GM21367 (cell line): ENCODE results near the gene LRCOL1.

Experiments
- ATAC-seq: cut with Tn5 transposase; IDR thresholded peaks from one replicate; pipeline ENCODE4 v1.9.1; 2021; ENCODE audit not compliant: unreplicated experiment

The LRCOL1 gene

DNA sequence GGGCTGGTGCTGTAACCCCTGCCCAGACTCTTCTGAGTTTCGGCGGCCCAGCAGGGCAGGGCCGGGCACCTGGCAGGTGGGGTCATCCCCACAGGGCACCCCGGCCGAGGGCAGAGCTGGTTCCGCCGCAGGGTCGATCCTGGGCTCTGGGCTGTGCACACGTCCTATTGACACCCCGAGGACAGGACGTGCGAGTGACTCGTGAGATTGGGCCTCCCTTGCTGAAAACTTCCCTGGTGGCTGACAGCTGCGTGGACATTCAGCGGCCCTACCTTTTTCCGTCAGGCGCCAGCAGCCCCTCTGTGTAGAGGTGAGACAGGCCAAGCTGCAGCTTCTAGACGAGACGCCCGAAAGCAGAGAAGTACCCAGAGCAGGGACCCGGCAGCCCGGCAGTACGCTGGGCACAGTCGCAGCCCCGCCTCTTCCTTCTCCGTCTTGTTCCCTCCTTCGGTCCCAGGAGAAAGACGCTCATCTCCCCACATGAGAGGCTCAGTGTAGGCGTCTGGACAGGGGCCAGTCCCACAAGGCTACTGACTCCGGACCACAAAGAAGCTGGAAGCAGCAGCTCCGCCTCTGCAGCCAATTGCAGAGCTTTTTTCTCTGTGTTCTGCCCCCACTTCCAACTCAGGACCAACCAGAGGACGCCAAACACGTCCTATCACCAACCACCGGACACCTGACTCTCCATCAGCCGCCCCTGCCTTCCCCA lies at the start of gene LRCOL1:
TSS of gene LRCOL1 (minus strand) at position 532 of the 709 bp plus-strand sequence. CDS start 4,331 bp downstream, outside the sequence.
- ATAC-seq = no peak

- ATAC-seq = no peak
Measured at GRCh38 chr12:132660052-132660451, 49.7 kb upstream of the LRCOL1 start.

DNA sequence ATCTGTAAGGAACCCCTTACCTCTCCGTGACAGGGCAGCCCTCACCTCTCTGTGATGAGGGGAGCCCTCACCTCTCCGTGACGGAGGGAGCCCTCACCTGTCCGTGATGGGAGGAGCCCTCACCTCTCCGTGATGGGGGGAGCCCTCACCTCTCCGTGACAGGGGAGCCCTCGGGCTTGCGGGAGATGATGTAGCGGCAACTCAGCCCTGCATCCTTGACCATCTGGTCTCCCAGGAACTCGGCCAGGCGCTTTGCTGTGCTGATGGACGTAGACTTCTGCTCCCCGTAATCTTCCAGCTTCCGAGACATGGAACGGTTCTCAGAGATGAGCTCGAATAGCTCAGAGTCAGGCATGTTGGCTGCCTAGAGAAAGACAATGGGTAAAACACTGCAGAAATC lies 48.8 kb upstream of the LRCOL1 start:
- no peak for ATAC-seq

DNA sequence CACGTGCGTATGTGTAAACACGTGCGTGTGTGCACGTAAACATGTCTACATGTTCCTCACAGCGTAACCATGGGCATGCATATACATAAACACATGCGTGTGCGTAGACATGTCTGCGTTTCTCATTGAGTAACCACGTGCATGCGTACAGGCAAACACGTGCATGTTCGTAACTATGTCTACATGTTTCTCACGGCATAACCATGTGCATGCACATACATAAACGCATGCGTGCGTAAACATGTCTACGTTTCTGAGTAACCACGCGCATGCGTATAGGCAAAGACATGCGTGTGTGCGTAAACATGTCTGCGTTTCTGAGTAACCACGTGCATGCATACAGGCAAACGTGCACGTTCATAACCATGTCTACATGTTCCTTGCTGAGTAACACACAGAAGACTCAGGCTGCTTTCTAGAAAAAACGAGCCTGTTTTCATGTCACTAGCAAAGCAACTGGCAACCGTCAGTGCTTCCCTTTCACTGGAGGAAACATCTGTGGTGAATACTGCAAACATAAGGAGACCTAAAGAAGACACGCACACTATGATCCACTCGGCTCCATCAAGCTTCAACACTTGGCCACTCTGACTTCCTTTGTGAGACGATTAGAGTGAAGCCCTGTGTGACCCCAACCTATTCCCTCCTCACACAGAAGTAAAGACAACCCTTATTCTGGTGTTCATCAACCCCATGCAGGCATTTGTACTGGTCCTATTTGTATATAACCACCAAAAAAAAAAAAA lies 47.9 kb upstream of the LRCOL1 start:
- ATAC-seq = no peak

DNA sequence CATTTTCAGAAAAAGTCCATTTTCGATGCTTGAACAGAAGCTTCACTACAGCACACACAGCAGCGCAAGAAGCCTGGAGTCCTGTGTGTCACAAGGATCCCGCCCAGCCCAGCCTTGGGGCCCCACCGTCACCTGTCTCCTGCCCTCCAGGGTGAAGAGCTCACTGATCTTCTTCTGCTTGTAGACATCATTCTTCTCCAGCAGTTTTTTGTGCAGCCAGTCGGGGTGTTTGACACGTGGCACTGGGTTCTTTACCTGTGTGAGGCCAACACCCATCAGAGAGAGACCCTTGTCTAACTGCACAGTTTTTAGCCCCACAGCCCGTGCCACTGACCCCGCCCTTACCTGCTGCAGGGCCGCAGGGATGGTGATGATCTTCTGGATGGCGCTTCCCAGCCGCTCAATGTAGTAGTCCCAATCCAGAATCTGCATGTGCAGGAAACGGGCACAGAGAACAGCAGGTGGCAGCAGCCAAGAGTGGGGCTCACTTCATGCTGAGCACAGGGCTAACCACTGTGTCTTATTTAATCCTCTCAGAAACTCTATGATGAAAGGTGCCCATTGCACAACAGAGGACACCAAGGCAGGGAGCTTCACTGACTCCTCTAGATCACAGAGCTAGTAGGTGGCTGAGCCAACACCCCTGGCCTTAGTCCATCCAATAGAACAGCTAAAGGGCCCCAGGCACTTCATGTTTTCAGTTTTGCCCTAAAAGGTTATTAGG lies 46.8 kb upstream of the LRCOL1 start:
- ATAC-seq = no peak

DNA sequence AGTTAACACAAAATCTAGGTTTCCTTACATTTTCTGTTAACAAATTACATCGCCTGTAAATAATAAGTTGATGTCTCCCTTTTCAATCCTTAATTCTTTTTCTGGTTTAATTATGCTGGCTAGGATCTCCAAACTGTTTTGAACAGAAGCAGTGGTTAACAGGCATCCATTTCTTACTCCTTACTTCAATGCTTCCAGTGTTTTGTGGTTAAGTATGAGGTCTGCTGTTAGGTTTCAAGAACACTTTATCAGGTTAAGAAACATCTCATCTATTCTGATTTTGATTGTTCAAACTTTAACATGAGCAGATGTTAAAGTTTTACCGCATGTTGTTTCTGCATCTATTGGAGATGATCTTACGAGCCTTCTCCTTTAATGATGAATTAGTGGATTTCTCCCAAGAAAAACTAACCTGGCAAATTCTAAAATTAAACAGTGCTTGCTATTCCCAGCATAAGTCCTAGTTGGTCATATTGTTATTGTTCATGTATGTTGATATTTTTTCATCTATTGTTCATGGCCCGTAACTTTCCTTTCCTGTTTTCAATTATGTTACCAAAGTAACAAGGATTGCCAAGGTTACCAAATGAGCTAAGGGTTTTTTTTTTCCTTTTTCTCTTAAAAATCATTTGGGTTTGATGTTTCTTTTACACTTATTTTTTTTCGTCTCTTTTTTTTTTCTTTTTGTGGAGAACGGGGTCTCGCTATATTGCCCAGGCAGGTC lies 43.3 kb upstream of the LRCOL1 start:
- no peak for ATAC-seq

GRCh38 chr12:132651444-132652100 lies 41.2 kb upstream of the LRCOL1 start:
- ATAC-seq = no peak

GRCh38 chr12:132649226-132649945 lies 39.0 kb upstream of the LRCOL1 start:
- no peak for ATAC-seq

GRCh38 chr12:132648616-132649225 lies 38.3 kb upstream of the LRCOL1 start:
- ATAC-seq = no peak

GRCh38 chr12:132647858-132648257 lies 37.5 kb upstream of the LRCOL1 start:
- no peak for ATAC-seq

DNA sequence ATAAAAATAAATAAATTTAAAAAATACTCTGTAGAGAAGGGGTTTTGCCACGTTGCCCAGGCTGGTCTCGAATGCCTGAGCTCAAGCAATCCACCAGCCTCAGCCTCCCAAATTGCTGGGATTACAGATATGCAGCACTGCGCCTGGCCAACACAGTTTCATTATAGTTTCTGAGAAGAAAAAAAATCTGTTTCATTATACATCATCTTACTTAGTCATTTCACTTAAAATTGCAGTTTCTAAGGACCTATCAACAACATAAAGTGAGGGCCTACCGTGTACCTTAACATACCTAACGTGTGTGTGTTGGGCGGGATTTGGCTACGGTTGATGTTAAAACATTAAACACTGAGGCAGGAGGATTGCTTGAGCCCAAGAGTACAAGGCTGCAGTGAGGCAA lies 36.5 kb upstream of the LRCOL1 start:
- no peak for ATAC-seq

DNA sequence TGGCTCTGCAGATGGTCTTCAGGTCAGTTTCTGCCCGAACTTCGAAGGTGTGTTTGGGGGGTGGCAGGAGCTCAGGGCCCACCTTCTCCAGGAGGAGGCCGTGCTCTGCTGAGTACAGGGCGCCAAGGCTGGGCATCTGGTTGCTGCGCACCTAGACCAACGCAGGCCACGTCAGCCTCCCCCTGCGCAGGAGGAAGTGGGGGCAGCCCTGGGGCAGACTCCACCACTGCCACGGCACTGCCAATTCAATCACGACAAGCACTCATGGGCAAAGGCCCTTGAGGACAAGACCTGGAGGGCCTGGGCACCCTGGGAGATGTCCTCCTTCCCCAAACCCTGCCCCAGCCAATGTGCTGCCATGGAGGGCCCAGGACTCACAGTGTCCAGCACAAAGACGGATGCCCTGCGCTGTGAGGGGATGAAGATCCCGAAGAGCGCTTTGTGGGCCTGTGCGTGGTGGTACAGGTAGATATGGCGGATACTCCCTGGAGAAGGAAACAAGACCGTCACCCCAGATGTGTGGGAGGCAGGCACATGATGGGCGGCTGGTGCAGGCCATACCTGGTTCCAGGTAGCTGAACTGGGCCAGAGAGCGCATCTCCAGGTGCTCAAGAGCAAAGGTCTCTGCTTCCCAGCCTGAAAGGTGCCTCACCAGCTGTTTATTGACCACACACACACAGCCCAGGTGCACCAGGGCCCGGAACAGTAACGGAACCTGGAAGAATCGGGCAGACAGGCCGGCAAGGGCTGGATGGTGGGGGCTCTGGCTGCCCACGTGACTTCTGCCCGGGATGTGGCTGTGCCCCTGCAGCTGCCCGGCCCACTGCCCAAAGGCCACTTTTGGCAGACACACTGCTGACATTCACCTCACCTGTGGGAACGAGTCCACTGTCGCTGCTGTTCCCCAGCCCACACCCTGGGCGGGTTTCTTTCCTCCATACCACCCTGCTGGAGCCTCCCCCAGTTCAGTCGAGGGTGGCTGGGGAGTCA lies 32.8 kb upstream of the LRCOL1 start:
- no peak for ATAC-seq

- no peak for ATAC-seq
Measured at GRCh38 chr12:132641811-132642650, 31.6 kb upstream of the LRCOL1 start.

DNA sequence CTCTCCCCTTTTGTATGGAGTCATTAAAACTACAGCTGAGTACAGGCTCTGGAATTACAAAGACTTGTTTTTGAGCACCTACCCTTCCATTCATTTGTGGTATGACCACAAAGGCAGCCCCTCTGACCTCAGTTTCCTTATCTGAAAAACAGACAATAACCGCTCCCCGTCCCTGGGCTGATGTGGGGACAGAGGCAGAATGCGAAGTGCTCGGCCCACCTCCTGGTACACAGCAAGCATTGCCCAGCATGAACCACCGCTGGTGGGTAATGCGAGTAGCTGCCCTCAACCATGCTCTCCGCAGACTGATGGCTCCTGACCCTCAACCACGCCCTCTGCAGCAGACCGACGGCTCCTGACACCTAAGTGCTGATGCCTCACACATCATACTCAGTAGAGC lies 30.6 kb upstream of the LRCOL1 start:
- ATAC-seq = no peak

DNA sequence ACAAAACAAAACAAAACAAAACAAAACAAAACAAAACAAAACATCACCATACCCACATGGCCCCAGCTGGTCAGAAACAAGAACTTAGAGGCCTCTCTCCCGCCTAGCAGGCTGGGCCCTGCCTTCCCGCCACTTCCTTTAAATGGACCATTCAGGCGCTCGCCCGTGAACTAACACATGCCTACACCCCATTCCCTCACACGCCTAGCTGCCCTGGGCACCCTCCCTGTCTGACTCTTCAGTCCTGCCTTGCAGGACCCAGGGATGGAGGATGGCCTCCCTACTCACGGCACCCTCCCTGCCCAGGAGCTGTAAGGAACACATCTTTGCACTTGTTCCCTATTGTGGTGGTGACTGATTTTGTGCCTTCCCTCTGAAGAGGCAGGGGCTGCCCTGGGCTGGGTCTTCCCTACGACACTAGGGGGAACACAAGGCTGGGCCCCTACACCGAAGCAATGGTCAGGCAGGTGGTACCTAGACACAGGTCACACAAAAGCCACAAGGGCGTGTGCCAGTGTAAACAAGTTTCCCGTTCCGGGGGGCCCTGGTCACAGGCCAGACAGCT lies 29.7 kb upstream of the LRCOL1 start:
- ATAC-seq = no peak

- no peak for ATAC-seq
Measured at GRCh38 chr12:132638541-132639408, 28.4 kb upstream of the LRCOL1 start.
